ENCODE results near the gene NCOA1. TPM values are rescaled to one million over a fixed set of nuclear protein-coding genes. Genes with fewer than 3 reads are reported as not detected.
"Not testable (repeated sequence)": the region's sequence is repeated elsewhere in the genome, so short reads cannot be mapped to it uniquely, and the experiment has no call there.

Gene NCOA1
- total RNA-seq, 3 donors from 2014 or later: 23.9 to 36.9 (median 34.5) TPM

DNA sequence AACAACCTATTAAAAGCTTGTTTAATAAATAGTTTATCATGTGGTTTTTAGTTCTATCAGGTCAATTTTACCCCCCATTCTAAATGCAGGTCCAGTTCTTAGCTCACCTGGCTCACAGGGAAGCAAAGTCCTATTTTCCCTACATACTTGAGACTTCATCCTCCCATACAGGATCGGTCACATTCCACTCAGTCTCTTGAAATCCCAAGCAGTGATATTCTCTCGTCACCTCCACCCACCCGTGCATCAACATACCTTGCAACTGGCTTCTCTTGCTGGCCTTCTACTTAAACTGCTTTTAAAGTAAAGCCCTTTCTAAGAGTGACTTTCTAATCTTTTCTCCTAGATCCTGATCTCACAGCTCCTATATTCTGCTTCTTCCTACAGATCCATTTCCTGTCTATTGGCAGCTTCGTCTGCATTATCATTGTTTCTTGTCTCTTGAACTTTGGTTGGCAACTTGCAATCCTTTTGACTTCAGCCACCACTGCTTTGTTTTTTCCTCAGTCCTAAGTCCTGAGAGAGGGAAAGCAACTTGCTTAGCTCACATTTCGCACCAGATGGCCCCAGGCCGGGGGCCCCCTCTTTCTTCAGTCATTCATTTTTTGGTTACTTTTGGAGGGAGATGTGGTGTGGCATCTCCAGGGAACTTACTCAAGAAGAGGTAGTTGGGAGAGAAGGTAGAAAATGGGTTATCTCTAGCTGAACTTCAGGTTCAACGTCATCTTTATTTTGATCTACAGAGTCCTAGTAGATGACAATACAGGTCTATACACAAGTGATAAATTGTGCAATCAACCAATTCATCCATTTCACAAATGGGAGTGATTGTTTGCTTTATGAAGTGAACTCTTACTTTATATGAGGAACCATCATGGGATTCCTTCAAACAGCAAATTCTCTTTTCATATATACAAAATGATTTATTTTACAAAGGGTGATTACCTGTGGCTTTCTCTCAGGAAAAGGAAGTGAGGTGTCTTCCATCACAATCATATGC, 23.9 kb upstream of the NCOA1 start:
- no peak for ATAC-seq
- Mint-ChIP-seq H3K9me3 (no peaks in the 10 kb centered on the region), H3K4me3 (no peak overlapping the region), H3K36me3 (ENCODE audit: insufficient read depth) (peaks cover 2% of the 10 kb centered on the region), H3K27me3 (ENCODE audit: low read depth) (peaks cover 17% of the 10 kb centered on the region), H3K4me1 (ENCODE audit: low read depth) (no peaks in the 10 kb centered on the region)
- DNase-seq: no peak

DNA sequence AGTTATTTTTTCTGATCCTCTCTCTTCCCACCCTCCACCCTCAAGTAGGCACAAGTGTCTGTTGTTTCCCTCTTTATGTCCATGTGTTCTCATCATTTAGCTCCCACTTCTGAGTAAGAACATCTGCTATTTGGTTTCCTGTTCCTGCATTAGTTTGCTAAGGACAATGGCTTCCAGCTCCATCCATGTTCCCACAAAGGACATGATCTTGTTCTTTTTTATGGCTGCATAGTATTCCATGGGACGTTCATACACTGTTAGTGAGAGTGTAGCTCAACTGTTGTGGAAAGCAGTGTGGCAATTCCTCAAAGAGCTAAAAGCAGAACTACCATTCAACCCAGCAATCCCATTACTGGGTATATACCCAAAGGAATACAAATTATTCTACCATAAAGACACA, 22.6 kb upstream of the NCOA1 start:
- not testable (repeated sequence) for H3K4me1 Mint-ChIP-seq (ENCODE audit: low read depth); H3K36me3 Mint-ChIP-seq (ENCODE audit: insufficient read depth); H3K9me3 Mint-ChIP-seq; ATAC-seq; DNase-seq; H3K4me3 Mint-ChIP-seq
- H3K27me3 Mint-ChIP-seq (ENCODE audit: low read depth): peaks cover 11% of the 10 kb centered on the region

DNA sequence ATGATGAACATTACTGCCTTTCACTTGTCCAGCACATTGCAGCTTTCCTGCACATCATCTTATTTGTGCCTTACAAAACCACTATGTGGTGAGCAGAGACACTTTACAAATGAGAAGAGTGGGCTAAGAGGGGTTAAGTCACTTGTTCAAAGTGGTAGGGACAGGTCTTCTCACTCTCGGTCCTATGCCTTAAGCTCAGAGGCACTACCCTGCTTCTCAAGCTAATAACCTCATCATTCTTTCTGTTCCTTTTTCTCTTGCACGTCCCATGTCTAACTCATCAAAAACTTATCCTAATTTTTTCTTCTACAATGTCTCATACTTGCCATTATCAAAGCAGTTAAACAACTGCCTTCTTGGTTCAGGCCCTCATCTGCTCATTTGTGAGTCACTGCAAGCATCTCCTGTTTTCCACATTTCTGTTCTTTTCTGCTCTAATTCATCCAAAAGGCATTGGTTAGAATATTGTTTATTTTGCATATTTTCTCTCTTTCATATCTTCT, 21.9 kb upstream of the NCOA1 start:
- no peak for ATAC-seq
- Mint-ChIP-seq H3K27me3 (ENCODE audit: low read depth) (peaks cover 8% of the 10 kb centered on the region), H3K4me1 (ENCODE audit: low read depth) (no peaks in the 10 kb centered on the region), H3K4me3 (no peak overlapping the region), H3K36me3 (ENCODE audit: insufficient read depth) (peaks cover 2% of the 10 kb centered on the region), H3K9me3 (no peaks in the 10 kb centered on the region)
- DNase-seq: no peak

DNA sequence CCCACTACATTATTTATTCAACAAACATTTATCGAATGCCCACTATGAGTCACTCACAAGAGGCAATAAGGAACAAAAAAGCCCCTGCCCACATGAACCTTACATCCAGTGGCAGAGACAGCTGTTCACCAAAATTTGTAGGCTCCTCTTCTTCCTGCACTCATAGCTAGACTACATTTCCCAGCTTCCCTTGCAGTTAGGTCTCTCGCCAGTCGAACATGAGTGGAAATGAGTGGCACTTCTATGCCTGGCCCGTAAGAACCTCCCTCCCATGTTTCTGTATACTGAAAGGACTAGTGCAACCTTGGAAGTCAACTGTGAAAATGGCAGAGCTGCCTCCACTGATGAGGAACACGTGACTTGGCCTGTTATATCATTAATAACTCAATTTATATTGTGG, 19.4 kb upstream of the NCOA1 start:
- peaks cover 2% of the 10 kb centered on the region for H3K36me3 Mint-ChIP-seq (ENCODE audit: insufficient read depth)
- no peak for ATAC-seq
- H3K4me1 Mint-ChIP-seq (ENCODE audit: low read depth): no peaks in the 10 kb centered on the region
- H3K4me3 Mint-ChIP-seq: no peak overlapping the region
- H3K27me3 Mint-ChIP-seq (ENCODE audit: low read depth): peaks cover 6% of the 10 kb centered on the region
- DNase-seq: no peak
- H3K9me3 Mint-ChIP-seq: no peaks in the 10 kb centered on the region

DNA sequence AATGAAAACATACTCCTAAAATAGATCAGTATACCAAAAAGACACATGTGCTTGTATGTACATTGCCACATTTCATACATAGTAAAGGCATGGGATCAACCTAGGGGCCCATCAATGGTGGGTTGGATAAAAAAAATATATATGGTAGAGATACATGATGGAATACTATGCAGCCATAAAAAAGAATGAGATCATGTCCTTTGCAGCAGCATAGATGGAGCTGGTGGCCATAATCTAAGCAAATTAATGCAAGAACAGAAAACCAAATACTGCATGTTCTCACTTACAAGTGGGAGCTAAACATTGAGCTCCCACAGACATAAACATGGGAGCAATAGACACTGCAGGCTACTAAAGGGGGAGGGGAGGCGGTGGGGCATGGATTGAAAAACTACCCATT, 18.6 kb upstream of the NCOA1 start:
- Mint-ChIP-seq H3K27me3 (ENCODE audit: low read depth) (peaks cover 2% of the 10 kb centered on the region), H3K4me1 (ENCODE audit: low read depth) (no peaks in the 10 kb centered on the region), H3K9me3 (no peaks in the 10 kb centered on the region), H3K4me3 (no peak overlapping the region), H3K36me3 (ENCODE audit: insufficient read depth) (peaks cover 2% of the 10 kb centered on the region)
- ATAC-seq (no peak), DNase-seq (no peak)

DNA sequence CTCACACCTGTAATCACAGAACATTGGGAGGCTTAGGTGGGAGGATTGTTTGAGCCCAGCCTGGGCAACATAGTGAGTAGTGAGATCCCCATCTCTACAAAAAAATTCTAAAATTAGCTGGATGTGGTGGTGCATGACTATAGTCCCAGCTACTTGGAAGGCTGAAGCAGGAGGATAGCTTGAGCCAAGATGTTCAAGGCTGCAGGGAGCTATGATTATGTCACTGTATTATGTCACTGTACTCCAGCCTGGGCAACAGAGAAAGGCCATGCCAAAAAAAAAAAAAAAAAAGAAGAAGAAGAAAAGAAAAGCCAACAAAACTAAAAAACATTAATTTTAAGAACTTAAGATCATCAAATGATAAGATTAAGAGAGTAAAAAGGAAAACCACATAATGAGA, 17.4 kb upstream of the NCOA1 start:
- Mint-ChIP-seq H3K27me3 (ENCODE audit: low read depth) (peaks cover 2% of the 10 kb centered on the region), H3K4me3 (no peak overlapping the region), H3K9me3 (no peaks in the 10 kb centered on the region), H3K36me3 (ENCODE audit: insufficient read depth) (peaks cover 2% of the 10 kb centered on the region), H3K4me1 (ENCODE audit: low read depth) (no peaks in the 10 kb centered on the region)
- ATAC-seq (no peak), DNase-seq (no peak)

DNA sequence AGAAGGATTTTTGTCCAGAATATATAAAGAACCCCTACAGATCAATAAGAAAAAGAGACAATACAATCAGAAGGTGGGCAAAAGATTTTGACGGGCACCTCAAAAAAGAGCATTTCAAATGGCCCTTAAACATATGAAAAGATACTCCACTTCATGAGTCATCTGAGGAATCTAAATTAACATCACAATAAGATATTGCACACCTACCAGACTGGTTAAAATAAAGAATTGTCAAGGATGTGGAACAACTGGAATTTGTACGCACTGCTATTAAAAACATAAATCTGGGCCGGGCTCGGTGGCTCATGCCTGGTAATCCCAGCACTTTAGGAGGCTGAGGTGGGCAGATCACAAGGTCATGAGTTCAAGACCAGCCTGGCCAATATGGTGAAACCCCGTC, 17.0 kb upstream of the NCOA1 start:
- DNase-seq: no peak
- Mint-ChIP-seq H3K36me3 (ENCODE audit: insufficient read depth) (no peaks in the 10 kb centered on the region), H3K4me3 (no peak overlapping the region), H3K4me1 (ENCODE audit: low read depth) (no peaks in the 10 kb centered on the region), H3K9me3 (no peaks in the 10 kb centered on the region), H3K27me3 (ENCODE audit: low read depth) (peaks cover 2% of the 10 kb centered on the region)
- no peak for ATAC-seq

DNA sequence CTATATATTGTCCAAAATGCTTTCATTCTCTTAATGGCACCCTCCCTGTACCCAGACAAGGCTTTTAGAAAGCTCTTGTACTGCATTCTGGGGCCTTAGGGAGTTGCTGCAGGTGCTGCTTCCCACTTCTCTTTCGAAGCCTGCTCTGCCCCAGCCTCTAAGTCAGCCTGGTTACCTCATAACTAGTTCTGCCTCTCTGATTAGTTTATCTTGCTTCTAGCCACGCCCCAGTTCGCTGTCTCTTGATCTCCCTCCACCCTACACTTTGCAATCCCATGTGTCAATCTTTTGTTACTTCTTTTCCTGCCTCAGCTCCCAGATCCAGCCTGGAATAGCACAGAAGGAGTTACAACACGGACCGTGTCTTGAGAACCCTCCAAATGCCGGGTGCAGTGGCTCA, 13.8 kb upstream of the NCOA1 start:
- no peaks in the 10 kb centered on the region for H3K9me3 Mint-ChIP-seq
- no peaks in the 10 kb centered on the region for H3K4me1 Mint-ChIP-seq (ENCODE audit: low read depth)

DNA sequence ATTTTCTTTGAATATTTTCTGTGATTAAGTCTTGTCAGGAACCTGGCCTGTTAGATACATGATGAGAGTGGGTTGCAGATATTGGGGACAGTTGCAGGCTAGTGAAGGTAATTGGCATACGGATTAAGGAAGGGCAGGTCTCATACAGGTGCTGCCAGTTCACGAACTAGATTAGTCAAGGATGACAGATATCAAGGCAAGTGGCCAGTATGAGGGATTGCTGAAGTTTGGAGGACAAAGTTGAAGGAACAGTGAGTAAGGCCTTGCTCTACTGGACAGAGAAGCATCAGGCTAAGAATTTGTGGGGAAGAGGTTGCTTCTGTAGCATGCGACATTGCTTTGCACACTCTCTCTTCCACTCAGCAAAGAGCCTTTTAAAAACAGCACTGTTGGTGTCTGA, 12.8 kb upstream of the NCOA1 start:
- Mint-ChIP-seq H3K27me3 (ENCODE audit: low read depth) (no peaks in the 10 kb centered on the region), H3K9me3 (no peaks in the 10 kb centered on the region), H3K4me1 (ENCODE audit: low read depth) (no peaks in the 10 kb centered on the region), H3K4me3 (no peak overlapping the region), H3K36me3 (ENCODE audit: insufficient read depth) (no peaks in the 10 kb centered on the region)
- ATAC-seq (no peak), DNase-seq (no peak)

More for the DNA sequence above, 13.8 kb upstream of the NCOA1 start:
- Mint-ChIP-seq H3K36me3 (ENCODE audit: insufficient read depth) (no peaks in the 10 kb centered on the region), H3K27me3 (ENCODE audit: low read depth) (no peaks in the 10 kb centered on the region), H3K4me3 (no peak overlapping the region)
- ATAC-seq: no peak
- DNase-seq: no peak

DNA sequence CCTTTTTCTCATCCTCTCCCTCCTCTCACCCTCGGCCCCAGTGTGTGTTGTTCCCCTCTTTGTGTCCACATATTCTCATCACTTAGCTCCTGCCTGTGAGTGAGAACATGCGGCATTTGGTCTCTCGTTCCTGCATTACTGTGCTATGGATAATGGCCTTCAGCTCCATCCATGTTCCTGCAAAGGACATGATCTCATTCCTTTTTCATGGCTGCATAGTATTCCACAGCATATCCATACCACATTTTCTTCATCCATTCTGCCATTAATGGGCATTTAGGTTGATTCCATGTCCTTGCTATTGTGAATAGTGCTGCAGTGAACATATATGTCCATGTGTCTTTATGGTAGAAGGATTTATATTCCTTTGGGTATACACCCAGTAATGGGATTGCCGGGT, 10.8 kb upstream of the NCOA1 start:
- Mint-ChIP-seq H3K27me3 (ENCODE audit: low read depth) (peaks cover 3% of the 10 kb centered on the region), H3K36me3 (ENCODE audit: insufficient read depth) (no peaks in the 10 kb centered on the region), H3K4me1 (ENCODE audit: low read depth) (no peaks in the 10 kb centered on the region), H3K4me3 (no peak overlapping the region), H3K9me3 (no peaks in the 10 kb centered on the region)
- DNase-seq (no peak), ATAC-seq (no peak)

DNA sequence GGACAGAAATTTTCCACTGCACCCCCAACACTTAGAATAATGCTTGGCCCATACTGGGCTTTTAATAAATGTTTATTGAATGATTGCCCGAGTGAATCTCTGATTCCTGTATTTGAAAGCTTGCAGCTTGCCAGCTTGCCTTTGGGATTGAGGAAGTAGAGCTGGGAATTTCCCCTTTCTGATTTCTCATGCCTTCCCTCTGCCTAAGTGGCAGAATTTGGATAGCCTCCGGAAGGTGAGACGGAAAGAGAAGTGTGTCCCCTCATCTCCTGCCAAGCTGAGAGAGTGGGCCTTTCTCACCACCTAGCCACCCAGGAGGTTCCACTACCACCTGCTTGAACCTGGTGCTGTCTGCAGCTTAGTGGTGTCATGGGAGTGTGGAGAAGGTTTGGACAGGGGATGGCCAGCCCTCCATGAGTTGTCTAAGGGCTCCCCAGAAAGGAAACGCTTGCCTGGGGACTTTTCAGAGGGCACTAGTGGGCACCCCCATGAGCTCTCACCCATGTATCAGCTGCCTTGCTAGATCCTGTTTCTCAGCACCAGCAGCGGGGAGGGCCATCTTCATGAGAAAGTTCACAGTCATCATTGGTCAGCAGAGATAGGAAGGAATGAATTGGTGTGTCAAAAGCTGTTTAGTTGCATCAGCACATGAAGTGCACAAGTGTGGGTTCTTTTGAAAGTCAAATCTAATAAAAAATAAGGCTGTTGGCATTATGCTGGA, 8.6 kb upstream of the NCOA1 start:
- no peaks in the 10 kb centered on the region for H3K4me1 Mint-ChIP-seq (ENCODE audit: low read depth)
- DNase-seq: no peak
- H3K27me3 Mint-ChIP-seq (ENCODE audit: low read depth): peaks cover 3% of the 10 kb centered on the region
- no peak for ATAC-seq
- no peaks in the 10 kb centered on the region for H3K36me3 Mint-ChIP-seq (ENCODE audit: insufficient read depth)
- no peaks in the 10 kb centered on the region for H3K9me3 Mint-ChIP-seq
- no peak overlapping the region for H3K4me3 Mint-ChIP-seq

DNA sequence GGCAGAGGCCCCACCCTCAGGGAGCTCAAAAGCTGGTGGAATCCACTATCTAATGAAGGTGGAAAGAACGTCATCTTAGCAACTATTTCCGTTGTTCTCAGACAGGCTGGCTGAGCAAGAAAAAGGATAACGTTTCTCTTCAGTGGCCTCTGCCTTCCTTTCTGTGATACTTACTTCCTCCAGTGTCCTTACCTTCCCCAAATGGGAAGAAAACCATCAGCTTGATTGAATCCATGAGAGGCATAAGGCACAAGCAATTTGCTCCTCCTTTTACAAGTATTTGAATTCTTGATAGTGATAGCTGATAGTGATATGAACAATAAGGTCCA, 8.1 kb upstream of the NCOA1 start:
- H3K9me3 Mint-ChIP-seq: no peaks in the 10 kb centered on the region
- no peak overlapping the region for H3K4me3 Mint-ChIP-seq
- H3K27me3 Mint-ChIP-seq (ENCODE audit: low read depth): peaks cover 3% of the 10 kb centered on the region
- H3K36me3 Mint-ChIP-seq (ENCODE audit: insufficient read depth): no peaks in the 10 kb centered on the region
- no peak for ATAC-seq
- DNase-seq: no peak
- H3K4me1 Mint-ChIP-seq (ENCODE audit: low read depth): no peaks in the 10 kb centered on the region

DNA sequence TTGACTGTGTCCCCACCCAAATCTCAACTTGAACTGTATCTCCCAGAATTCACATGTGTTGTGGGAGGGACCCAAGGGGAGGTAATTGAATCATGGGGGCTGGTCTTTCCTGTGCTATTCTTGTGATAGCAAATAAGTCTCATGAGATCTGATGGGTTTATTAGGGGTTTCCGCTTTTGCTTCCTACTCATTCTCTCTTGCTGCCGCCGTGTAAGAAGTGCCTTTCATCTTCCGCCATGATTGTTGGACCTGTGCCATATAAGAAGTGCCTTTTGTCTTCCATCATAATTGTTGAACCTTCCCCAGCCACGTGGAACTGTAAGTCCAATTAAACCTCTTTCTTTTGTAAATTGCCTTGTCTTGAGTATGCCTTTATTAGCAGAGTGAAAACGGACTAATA, 6.4 kb upstream of the NCOA1 start:
- DNase-seq; H3K9me3 Mint-ChIP-seq; ATAC-seq; H3K4me1 Mint-ChIP-seq (ENCODE audit: low read depth); H3K27me3 Mint-ChIP-seq (ENCODE audit: low read depth); H3K4me3 Mint-ChIP-seq; H3K36me3 Mint-ChIP-seq (ENCODE audit: insufficient read depth): not testable (repeated sequence)

DNA sequence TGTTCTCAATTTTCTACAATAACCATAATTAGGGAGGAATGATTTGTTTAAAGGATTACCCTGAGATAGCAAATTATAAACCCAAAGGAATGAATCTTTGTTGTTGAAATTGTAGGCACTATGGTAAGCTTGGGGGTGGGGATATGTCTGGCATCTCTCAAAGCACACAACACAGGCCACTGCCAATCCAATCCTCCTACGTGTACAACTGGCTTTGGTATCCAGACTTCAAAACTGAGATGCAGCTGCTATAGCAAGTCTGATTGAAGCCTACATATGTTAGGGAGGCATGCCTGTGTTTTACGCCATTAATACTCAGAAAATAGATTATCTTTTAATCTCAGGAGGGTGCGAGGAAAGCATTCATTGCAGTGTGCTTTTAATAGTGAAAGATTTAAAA, 5.9 kb upstream of the NCOA1 start:
- Mint-ChIP-seq H3K4me3 (no peak overlapping the region), H3K27me3 (ENCODE audit: low read depth) (peaks cover 3% of the 10 kb centered on the region), H3K36me3 (ENCODE audit: insufficient read depth) (no peaks in the 10 kb centered on the region), H3K4me1 (ENCODE audit: low read depth) (peaks cover 15% of the 10 kb centered on the region), H3K9me3 (no peaks in the 10 kb centered on the region)
- no peak for DNase-seq
- ATAC-seq: no peak
